PFSK-1 (cell line): ENCODE measurements around the gene CHD3.

Experiments used
- POLR2AphosphoS5 ChIP-seq: IDR thresholded peaks from 2 replicates; pipeline ENCODE4 v1.6.1; 2012; ENCODE audit warnings: low read depth, mild to moderate bottlenecking, control low read depth, low read length, moderate library complexity
- TAF1 ChIP-seq: IDR thresholded peaks from 2 replicates; pipeline ENCODE4 v1.6.1; 2012; ENCODE audit warnings: low read length, control low read depth, borderline replicate concordance; ENCODE audit not compliant: insufficient read depth

DNA sequence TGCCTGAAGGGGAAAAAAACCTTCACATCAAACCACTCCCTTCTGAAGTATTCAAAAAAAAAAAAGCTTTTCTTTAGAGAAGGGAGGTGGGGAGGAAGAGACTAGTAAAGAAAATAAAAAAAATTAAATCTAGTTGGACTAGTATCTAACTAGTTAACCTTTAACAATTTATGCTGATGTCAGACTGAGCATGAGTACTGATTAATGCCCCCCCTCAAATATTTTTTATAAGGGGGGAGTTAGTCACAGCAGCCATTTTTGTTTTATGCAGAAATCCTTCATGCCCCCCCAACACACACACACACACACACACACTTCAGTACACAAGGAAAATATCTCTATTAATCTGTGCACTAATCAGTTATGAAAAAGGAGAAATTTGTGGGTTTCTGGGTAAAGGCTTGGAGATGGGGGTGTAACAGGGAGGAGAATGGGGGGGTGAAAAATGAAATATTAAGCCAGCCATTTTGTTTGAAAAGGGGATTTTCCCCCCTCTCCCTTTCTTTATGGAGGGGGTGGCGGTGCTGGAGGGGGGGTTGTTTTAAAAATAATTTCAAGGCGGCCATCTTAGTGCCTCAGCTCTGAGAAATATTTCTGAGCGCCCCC, 4.7 kb upstream of the CHD3 start:
- TF ChIP-seq POLR2AphosphoS5 (no peak), TAF1 (no peak)
